Endothelial cell of umbilical vein (primary cell): ENCODE measurements around the gene ZSCAN1. TPM values are rescaled to one million over a fixed set of nuclear protein-coding genes. Genes with fewer than 3 reads are reported as not detected.
A peak's percentile ranks its signal among the peaks of the same experiment; 100 is the strongest.

Experiments
- BruUV-seq: library from RNA; stranded (reverse); fragments of 400-500 nt; replicated peaks from 2 replicates; lab custom pipeline; 2021; lab: Mats Ljungman, UMichigan
- CTCF ChIA-PET: fragments of 300-600, 350-600 bp; sonication (Branson Sonifier 250); formaldehyde crosslinking; loops from one replicate; lab custom pipeline; 2021; ENCODE audit warnings: antibody characterized with exemption, inconsistent platforms; lab: Charles Lee
- POLR2A ChIA-PET: fragments of 300-600, 350-600 bp; sonication (Branson Sonifier 250); formaldehyde crosslinking; loops from one replicate; lab custom pipeline; 2021; ENCODE audit warnings: antibody characterized with exemption, inconsistent platforms; lab: Charles Lee
- DNase-seq: peaks from one replicate; pipeline ENCODE4 v3.0.0-alpha.2; 2011; ENCODE audit warnings: low read depth, low spot score
- FAIRE-seq: peaks from 2 replicates; lab custom pipeline; 2011; peaks lifted over from hg19 to GRCh38; lab: Jason Lieb, UNC
- H2AFZ ChIP-seq: 2 replicates; pipeline ENCODE4 v1.6.0; 2012; ENCODE audit warnings: low read depth, low read length, control low read depth, inconsistent platforms
- H3K27ac ChIP-seq: 2 replicates; pipeline ENCODE4 v1.5.1; 2011; ENCODE audit warnings: low read depth, mild to moderate bottlenecking, control low read depth, low read length, moderate library complexity; ENCODE audit not compliant: insufficient read depth
- H3K27me3 ChIP-seq, 2 experiments: 2 replicates each; pipeline versions ENCODE4 v1.6.0 to v1.6.1; 2011; ENCODE audit warnings: low read length in 2 of 2, mixed read lengths in 1 of 2; ENCODE audit not compliant: control insufficient read depth in 2 of 2, insufficient read depth in 2 of 2
- H3K36me3 ChIP-seq, 2 experiments: 2 replicates in 1 of 2; 3 replicates in 1 of 2; pipeline ENCODE4 v1.5.1; 2011; ENCODE audit warnings: low read length in 2 of 2, mild to moderate bottlenecking in 1 of 2, moderate library complexity in 1 of 2; ENCODE audit not compliant: control insufficient read depth in 2 of 2, insufficient read depth in 2 of 2; ENCODE audit errors: extremely low read depth in 1 of 2
- H3K4me1 ChIP-seq: 3 replicates; pipeline ENCODE4 v1.5.1; 2011; ENCODE audit warnings: mild to moderate bottlenecking, low read length; ENCODE audit not compliant: control insufficient read depth, insufficient read depth; ENCODE audit errors: extremely low read depth
- H3K4me2 ChIP-seq: 2 replicates; pipeline ENCODE4 v1.6.1; 2011; ENCODE audit warnings: low read length, control low read depth, mixed read lengths; ENCODE audit not compliant: insufficient read depth
- H3K4me3 ChIP-seq, 3 experiments: fragments of 200-600 bp in 1 of 3; sonication (generic), shearing (Covaris generic) in 1 of 3; replicated peaks in 1 of 3; 2 replicates each; pipeline ENCODE4 v1.5.1; 2011 to 2016; ENCODE audit warnings: control low read depth in 3 of 3, low read length in 3 of 3, mild to moderate bottlenecking in 2 of 3, inconsistent platforms in 1 of 3, low read depth in 1 of 3, moderate library complexity in 1 of 3; ENCODE audit not compliant: insufficient read depth in 1 of 3
- H3K79me2 ChIP-seq: 2 replicates; pipeline ENCODE4 v1.6.0; 2012; ENCODE audit warnings: low read length, inconsistent platforms; ENCODE audit not compliant: control insufficient read depth, insufficient read depth
- H3K9ac ChIP-seq: replicated peaks from 2 replicates; pipeline ENCODE3; 2011; ENCODE audit warnings: low read length, control low read depth; ENCODE audit not compliant: insufficient read depth; ENCODE audit errors: extremely low read depth
- H3K9me1 ChIP-seq: replicated peaks from 3 replicates; pipeline ENCODE4 v1.6.0; 2011; ENCODE audit warnings: mild to moderate bottlenecking, low read length; ENCODE audit not compliant: control insufficient read depth, insufficient read depth; ENCODE audit errors: extremely low read depth
- H3K9me3 ChIP-seq: replicated peaks from 2 replicates; pipeline ENCODE4 v1.5.1; 2012; ENCODE audit warnings: low read length, inconsistent platforms; ENCODE audit not compliant: control insufficient read depth, insufficient read depth
- H4K20me1 ChIP-seq: replicated peaks from 2 replicates; pipeline ENCODE3; 2011; ENCODE audit warnings: mild to moderate bottlenecking, low read length; ENCODE audit not compliant: control insufficient read depth, insufficient read depth; ENCODE audit errors: extremely low read depth
- EZH2 ChIP-seq: IDR thresholded peaks from 2 replicates; pipeline ENCODE4 v1.6.1; 2012; ENCODE audit warnings: borderline replicate concordance, low read depth, mild to moderate bottlenecking, moderate library complexity, low read length, inconsistent platforms; ENCODE audit not compliant: severe bottlenecking
- FOS ChIP-seq: IDR thresholded peaks from 2 replicates; pipeline ENCODE4 v1.6.1; 2011; ENCODE audit warnings: mild to moderate bottlenecking, low read length, moderate library complexity, borderline replicate concordance; ENCODE audit not compliant: insufficient read depth
- GATA2 ChIP-seq: IDR thresholded peaks from 2 replicates; pipeline ENCODE4 v1.7.0; 2011; ENCODE audit warnings: low read depth, mild to moderate bottlenecking, moderate library complexity, mixed read lengths, low read length; ENCODE audit not compliant: insufficient read length, insufficient read depth
- JUN ChIP-seq: IDR thresholded peaks from 2 replicates; pipeline ENCODE4 v1.6.1; 2011; ENCODE audit warnings: borderline replicate concordance, low read depth; ENCODE audit not compliant: insufficient read length, insufficient read depth
- MYC ChIP-seq: IDR thresholded peaks from one replicate; pipeline ENCODE4 v1.6.1; 2011; ENCODE audit warnings: mild to moderate bottlenecking, low read depth, low read length
- POLR2A ChIP-seq: IDR thresholded peaks from 2 replicates; pipeline ENCODE4 v1.6.1; 2012; ENCODE audit warnings: low read depth, mild to moderate bottlenecking, control low read depth, low read length
- POLR2AphosphoS5 ChIP-seq: IDR thresholded peaks from 2 replicates; pipeline ENCODE4 v1.6.1; 2012; ENCODE audit warnings: low read depth, mild to moderate bottlenecking, control low read depth, low read length, moderate library complexity; ENCODE audit not compliant: insufficient read depth
- dilution Hi-C: fragments of 300-500 bp; cut with MboI; formaldehyde crosslinking; loops from one replicate; pipeline ENCODE4 v1.15.0; 2019; ENCODE audit warnings: low sequenced_read_pairs; ENCODE audit not compliant: extremely low pct_ligation_motif_present
- intact Hi-C: fragments of 100-400 bp; cut with micrococcal nuclease; formaldehyde crosslinking; loops from one replicate; pipeline ENCODE4 v1.10.0; 2022
- polyA plus RNA-seq, 4 experiments: library from polyadenylated mRNA; depleted of rRNA in 3 of 4; stranded (reverse) in 3 of 4; unstranded in 1 of 4; fragments of >200 nt; gene quantifications; 2 replicates each; pipeline versions ENCODE4 v1.2.1 to v1.2.3, GENCODE V29; 2011 to 2012; ENCODE audit warnings: missing spikeins in 1 of 4
- total RNA-seq: library from RNA; stranded (reverse); gene quantifications from 2 replicates; pipeline ENCODE4 v1.2.3, GENCODE V29; 2021
- TF ChIP-seq, protein P1 (sequence below): IDR thresholded peaks from 2 replicates; pipeline ENCODE4 v1.6.1; 2011; ENCODE audit not compliant: insufficient read depth, insufficient read length
- TF ChIP-seq, protein P2 (sequence below), 2 donors: IDR thresholded peaks; 1 replicate in 1 of 2; 2 replicates in 1 of 2; pipeline ENCODE4 v1.5.1; 2011; ENCODE audit warnings: low read length in 2 of 2, mild to moderate bottlenecking in 2 of 2, moderate library complexity in 2 of 2, control low read depth in 1 of 2, inconsistent platforms in 1 of 2, low read depth in 1 of 2; ENCODE audit not compliant: insufficient read depth in 1 of 2; ENCODE audit errors: extremely low read depth in 1 of 2

ZSCAN1 gene
- total and polyA plus RNA-seq, 2 donors (not counting 3 experiments of a cell fraction or from before 2014, with no cell fraction given): 0.10 TPM; not detected in 1

DNA sequence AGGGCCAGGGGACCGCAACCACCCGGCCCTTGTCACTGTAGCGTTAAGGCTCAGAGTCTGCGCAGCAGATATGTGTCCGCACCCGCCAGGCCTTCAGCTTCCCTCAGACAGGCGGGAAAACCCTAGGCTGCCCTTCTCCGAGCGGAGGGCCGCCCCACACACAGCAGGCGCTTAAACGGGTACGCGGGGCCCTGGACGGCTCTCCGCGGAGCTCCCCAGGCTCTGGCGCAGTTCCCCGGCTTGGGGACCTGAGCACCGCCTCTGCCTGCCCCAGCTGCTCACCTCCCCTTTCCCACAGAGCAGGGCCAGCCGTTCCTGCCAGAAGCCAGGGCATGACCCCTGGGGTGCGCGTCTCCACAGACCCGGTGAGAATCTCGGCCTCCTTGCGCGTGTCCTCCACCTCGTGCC, 25.9 kb downstream of the ZSCAN1 start:
- no peak overlapping the region for H3K4me2 ChIP-seq
- no peaks in the 10 kb centered on the region for H3K9me1 ChIP-seq
- ChIA-PET POLR2A (no interaction called here), CTCF (no interaction called here)
- dilution Hi-C loops: no loop called here
- FAIRE-seq: no peak
- no peak overlapping the region for H3K27ac ChIP-seq
- TF ChIP-seq, protein P1, sequence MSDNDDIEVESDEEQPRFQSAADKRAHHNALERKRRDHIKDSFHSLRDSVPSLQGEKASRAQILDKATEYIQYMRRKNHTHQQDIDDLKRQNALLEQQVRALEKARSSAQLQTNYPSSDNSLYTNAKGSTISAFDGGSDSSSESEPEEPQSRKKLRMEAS: no peak
- no peak for TF ChIP-seq GATA2
- no peak for TF ChIP-seq FOS
- no peak for TF ChIP-seq JUN
- TF ChIP-seq POLR2AphosphoS5: no peak
- no peak for TF ChIP-seq POLR2A
- TF ChIP-seq, protein P2, sequence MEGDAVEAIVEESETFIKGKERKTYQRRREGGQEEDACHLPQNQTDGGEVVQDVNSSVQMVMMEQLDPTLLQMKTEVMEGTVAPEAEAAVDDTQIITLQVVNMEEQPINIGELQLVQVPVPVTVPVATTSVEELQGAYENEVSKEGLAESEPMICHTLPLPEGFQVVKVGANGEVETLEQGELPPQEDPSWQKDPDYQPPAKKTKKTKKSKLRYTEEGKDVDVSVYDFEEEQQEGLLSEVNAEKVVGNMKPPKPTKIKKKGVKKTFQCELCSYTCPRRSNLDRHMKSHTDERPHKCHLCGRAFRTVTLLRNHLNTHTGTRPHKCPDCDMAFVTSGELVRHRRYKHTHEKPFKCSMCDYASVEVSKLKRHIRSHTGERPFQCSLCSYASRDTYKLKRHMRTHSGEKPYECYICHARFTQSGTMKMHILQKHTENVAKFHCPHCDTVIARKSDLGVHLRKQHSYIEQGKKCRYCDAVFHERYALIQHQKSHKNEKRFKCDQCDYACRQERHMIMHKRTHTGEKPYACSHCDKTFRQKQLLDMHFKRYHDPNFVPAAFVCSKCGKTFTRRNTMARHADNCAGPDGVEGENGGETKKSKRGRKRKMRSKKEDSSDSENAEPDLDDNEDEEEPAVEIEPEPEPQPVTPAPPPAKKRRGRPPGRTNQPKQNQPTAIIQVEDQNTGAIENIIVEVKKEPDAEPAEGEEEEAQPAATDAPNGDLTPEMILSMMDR (IDR thresholded peaks at IDR 0.05; ENCODE audit: extremely low read depth in 1 of 2, insufficient read depth in 1 of 2, low read depth in 1 of 2, low read length in 2 of 2): no peak
- no peak for TF ChIP-seq EZH2
- no peak for TF ChIP-seq MYC
- no TSS peak for BruUV-seq
- intact Hi-C loops: no loop called here
- no peak overlapping the region for H3K9ac ChIP-seq
- H3K9me3 ChIP-seq: no peaks in the 10 kb centered on the region
- H4K20me1 ChIP-seq: no peaks in the 10 kb centered on the region
- H3K36me3 ChIP-seq: no peaks in the 10 kb centered on the region
- no peaks in the 10 kb centered on the region for H3K27me3 ChIP-seq
- H3K79me2 ChIP-seq: no peaks in the 10 kb centered on the region
- H3K4me1 ChIP-seq: no peaks in the 10 kb centered on the region
- H3K4me3 ChIP-seq: peak overlapping the region in 1 of 3 experiments; percentile 27
- DNase-seq: no peak
- no peak overlapping the region for H2AFZ ChIP-seq
